MM.1S (cell line): Measurements from ENCODE around the gene LRP5.

Source experiments
- DNase-seq: peaks from one replicate; pipeline ENCODE4 v3.0.0-alpha.2; 2015
- H2AFZ ChIP-seq: fragments of 300-600 bp; sonication (generic); 2 replicates; pipeline ENCODE4 v1.6.0; 2016; ENCODE audit warnings: antibody characterized with exemption, low read length
- H3F3A ChIP-seq: fragments of 300-600 bp; sonication (generic); 2 replicates; pipeline ENCODE4 v1.6.1; 2016; ENCODE audit warnings: mild to moderate bottlenecking, antibody characterized with exemption, low read length, moderate library complexity, mixed read lengths; ENCODE audit not compliant: insufficient read depth
- H3K27ac ChIP-seq: fragments of 300-600 bp; sonication (generic); 2 replicates; pipeline ENCODE4 v1.5.1; 2016; ENCODE audit warnings: mild to moderate bottlenecking, low read length
- H3K27me3 ChIP-seq: fragments of 300-600 bp; sonication (generic); replicated peaks from 2 replicates; pipeline ENCODE4 v1.6.0; 2016; ENCODE audit warnings: low read length; ENCODE audit not compliant: insufficient read depth
- H3K36me3 ChIP-seq: fragments of 300-600 bp; sonication (generic); replicated peaks from 2 replicates; pipeline ENCODE4 v1.6.1; 2016; ENCODE audit warnings: mild to moderate bottlenecking, low read length, mixed read lengths; ENCODE audit not compliant: insufficient read depth
- H3K4me1 ChIP-seq: fragments of 300-600 bp; sonication (generic); 2 replicates; pipeline ENCODE4 v1.6.1; 2016; ENCODE audit warnings: low read length, mixed read lengths
- H3K4me2 ChIP-seq: fragments of 300-600 bp; sonication (generic); 2 replicates; pipeline ENCODE4 v1.6.0; 2016; ENCODE audit warnings: low read depth, low read length
- H3K4me3 ChIP-seq: fragments of 300-600 bp; sonication (generic); 2 replicates; pipeline ENCODE4 v1.5.1; 2016; ENCODE audit warnings: low read length, mixed read lengths
- H3K79me2 ChIP-seq: fragments of 300-600 bp; sonication (generic); 2 replicates; pipeline ENCODE4 v1.6.1; 2016; ENCODE audit warnings: mixed run types, low read length, mixed read lengths
- H3K9ac ChIP-seq: fragments of 300-600 bp; sonication (generic); 2 replicates; pipeline ENCODE4 v1.6.1; 2016; ENCODE audit warnings: low read length, mixed read lengths
- H3K9me2 ChIP-seq: fragments of 300-600 bp; sonication (generic); replicated peaks from 2 replicates; pipeline ENCODE4 v1.6.1; 2016; ENCODE audit warnings: mild to moderate bottlenecking, low read length, mixed read lengths; ENCODE audit not compliant: insufficient read depth
- H3K9me3 ChIP-seq: fragments of 300-600 bp; sonication (generic); replicated peaks from 2 replicates; pipeline ENCODE4 v1.6.1; 2016; ENCODE audit warnings: mild to moderate bottlenecking, low read length, mixed read lengths; ENCODE audit not compliant: insufficient read depth
- H4K20me1 ChIP-seq: fragments of 300-600 bp; sonication (generic); 2 replicates; pipeline ENCODE4 v1.6.1; 2016; ENCODE audit warnings: mild to moderate bottlenecking, low read length, moderate library complexity, mixed read lengths; ENCODE audit not compliant: insufficient read depth
- CTCF ChIP-seq: fragments of 300-600 bp; sonication (generic); IDR thresholded peaks from 2 replicates; pipeline ENCODE4 v1.5.1; 2016; ENCODE audit warnings: antibody characterized with exemption, low read length, mixed read lengths
- EZH2 ChIP-seq: fragments of 300-600 bp; sonication (generic); optimal IDR thresholded peaks from 2 replicates; pipeline ENCODE3; 2017; ENCODE audit warnings: low read depth, mild to moderate bottlenecking, antibody characterized with exemption, low read length, mixed read lengths
- EZH2phosphoT487 ChIP-seq: fragments of 300-600 bp; sonication (generic); IDR thresholded peaks from 2 replicates; pipeline ENCODE4 v1.6.1; 2018; ENCODE audit warnings: antibody characterized with exemption, low read length

Gene LRP5

GRCh38 chr11:68324241-68324640, 11.8 kb downstream of the LRP5 start:
- H3K9me2 ChIP-seq, result no peaks in the 10 kb centered on the region
- H3F3A ChIP-seq, result no peaks in the 10 kb centered on the region
- H3K27me3 ChIP-seq, result no peaks in the 10 kb centered on the region
- H3K4me3 ChIP-seq, result no peak overlapping the region
- H2AFZ ChIP-seq, result no peak overlapping the region
- H3K36me3 ChIP-seq, result no peaks in the 10 kb centered on the region
- TF ChIP-seq CTCF (no peak), EZH2 (no peak), EZH2phosphoT487 (no peak)
- peaks cover 10% of the 10 kb centered on the region for H3K79me2 ChIP-seq
- no peak overlapping the region for H3K27ac ChIP-seq
- no peaks in the 10 kb centered on the region for H3K9me3 ChIP-seq
- no peaks in the 10 kb centered on the region for H4K20me1 ChIP-seq
- no peak for DNase-seq
- no peak overlapping the region for H3K4me2 ChIP-seq
- H3K9ac ChIP-seq, result no peak overlapping the region
- no peaks in the 10 kb centered on the region for H3K4me1 ChIP-seq

- Histone ChIP-seq H3K9me2 (no peaks in the 10 kb centered on the region), H3K27ac (no peak overlapping the region), H3K36me3 (no peaks in the 10 kb centered on the region), H3K9ac (no peak overlapping the region), H3K27me3 (no peaks in the 10 kb centered on the region), H3K4me2 (no peak overlapping the region), H3F3A (no peaks in the 10 kb centered on the region), H3K4me1 (no peaks in the 10 kb centered on the region), H2AFZ (no peak overlapping the region), H3K9me3 (no peaks in the 10 kb centered on the region), H4K20me1 (no peaks in the 10 kb centered on the region), H3K4me3 (no peak overlapping the region), H3K79me2 (peaks cover 10% of the 10 kb centered on the region)
- TF ChIP-seq CTCF (no peak), EZH2phosphoT487 (no peak), EZH2 (no peak)
- no peak for DNase-seq
These were observed 12.3 kb downstream of the LRP5 start for GRCh38 chr11:68324695-68325094.

DNA sequence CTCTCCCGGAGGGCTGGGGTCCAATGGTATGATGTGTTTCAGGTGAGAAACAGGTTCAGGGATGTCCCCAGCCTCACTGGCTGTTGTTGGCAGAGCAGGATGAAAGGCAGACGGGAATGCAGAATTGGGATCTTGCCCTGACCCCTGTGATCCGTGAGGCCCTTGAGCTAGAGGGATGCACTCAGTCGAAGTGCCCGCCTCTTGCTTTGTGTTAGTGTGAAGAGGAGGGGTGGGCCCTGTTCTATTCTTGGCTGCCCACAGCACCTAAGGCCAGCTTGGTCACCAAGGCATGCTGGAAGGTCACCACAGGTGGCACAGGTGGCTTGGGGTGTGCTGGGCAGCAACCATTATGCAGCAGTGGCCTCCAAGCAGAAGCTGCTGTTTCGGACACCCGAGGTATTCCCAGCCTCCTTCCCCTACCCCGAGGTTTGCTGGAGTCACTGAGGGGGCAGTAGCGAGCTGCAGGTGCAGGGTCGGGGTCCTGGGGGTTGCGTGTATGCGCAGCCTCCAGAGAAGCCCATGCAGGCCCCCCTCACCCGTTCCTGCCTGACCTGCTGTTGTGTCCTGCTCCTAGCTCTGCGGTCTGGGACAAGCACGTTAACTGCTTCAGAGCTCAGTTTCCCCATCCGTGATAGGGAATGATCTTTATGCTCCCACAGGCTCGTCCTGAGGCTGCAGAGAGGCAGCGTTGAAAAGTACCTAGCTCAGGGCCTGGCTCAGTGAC, 13.0 kb downstream of the LRP5 start:
- H4K20me1 ChIP-seq, result no peaks in the 10 kb centered on the region
- no peak overlapping the region for H3K9ac ChIP-seq
- H3K79me2 ChIP-seq, result peaks cover 7% of the 10 kb centered on the region
- no peaks in the 10 kb centered on the region for H3K36me3 ChIP-seq
- H3K4me3 ChIP-seq, result no peak overlapping the region
- no peaks in the 10 kb centered on the region for H3K4me1 ChIP-seq
- TF ChIP-seq EZH2, result no peak
- TF ChIP-seq CTCF, result no peak
- TF ChIP-seq EZH2phosphoT487, result no peak
- H3F3A ChIP-seq, result no peaks in the 10 kb centered on the region
- H3K27me3 ChIP-seq, result no peaks in the 10 kb centered on the region
- no peak overlapping the region for H3K4me2 ChIP-seq
- H3K27ac ChIP-seq, result no peak overlapping the region
- DNase-seq, result no peak
- no peak overlapping the region for H2AFZ ChIP-seq
- H3K9me3 ChIP-seq, result no peaks in the 10 kb centered on the region
- no peaks in the 10 kb centered on the region for H3K9me2 ChIP-seq
